NOMO-1 (cell line): ENCODE measurements around the gene TEDC2.
"Not testable (repeated sequence)": the region's sequence is repeated elsewhere in the genome, so short reads cannot be mapped to it uniquely, and the experiment has no call there.

Source experiments
- DNase-seq, 2 experiments: peaks; one replicate each; lab custom pipeline; 2025; ENCODE audit not compliant: unreplicated experiment in 2 of 2; lab: John Stamatoyannopoulos, UW

The TEDC2 gene

GRCh38 chr16:2459647-2460390 is at the start of gene TEDC2:
TSS of gene TEDC2 (plus strand) at chr16:2460109. CDS start at chr16:2460145, 36 bp downstream.
- peak; percentile 95 to 97 for DNase-seq

- DNase-seq, result no peak
These were observed 44.8 kb upstream of the TEDC2 start for GRCh38 chr16:2415085-2415484.

DNA sequence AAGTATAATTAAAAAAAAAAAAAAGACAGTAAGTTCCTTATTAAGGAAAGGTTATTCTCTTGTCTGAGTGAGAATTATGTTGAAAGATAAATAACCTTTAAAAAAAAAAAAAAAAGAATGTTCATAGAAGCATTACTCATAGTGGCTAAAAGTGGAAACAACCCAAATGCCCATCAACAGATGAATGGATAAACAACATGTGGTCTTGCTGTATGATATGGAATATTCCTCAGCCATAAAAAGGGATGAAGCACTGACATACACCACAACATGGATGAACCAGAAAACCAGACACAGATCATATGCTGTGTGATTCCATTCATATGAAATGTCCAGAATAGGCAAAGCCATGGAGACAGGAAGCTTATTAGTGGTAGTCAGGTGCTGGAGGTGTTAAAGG is 39.9 kb upstream of the TEDC2 start:
- no peak for DNase-seq

DNA sequence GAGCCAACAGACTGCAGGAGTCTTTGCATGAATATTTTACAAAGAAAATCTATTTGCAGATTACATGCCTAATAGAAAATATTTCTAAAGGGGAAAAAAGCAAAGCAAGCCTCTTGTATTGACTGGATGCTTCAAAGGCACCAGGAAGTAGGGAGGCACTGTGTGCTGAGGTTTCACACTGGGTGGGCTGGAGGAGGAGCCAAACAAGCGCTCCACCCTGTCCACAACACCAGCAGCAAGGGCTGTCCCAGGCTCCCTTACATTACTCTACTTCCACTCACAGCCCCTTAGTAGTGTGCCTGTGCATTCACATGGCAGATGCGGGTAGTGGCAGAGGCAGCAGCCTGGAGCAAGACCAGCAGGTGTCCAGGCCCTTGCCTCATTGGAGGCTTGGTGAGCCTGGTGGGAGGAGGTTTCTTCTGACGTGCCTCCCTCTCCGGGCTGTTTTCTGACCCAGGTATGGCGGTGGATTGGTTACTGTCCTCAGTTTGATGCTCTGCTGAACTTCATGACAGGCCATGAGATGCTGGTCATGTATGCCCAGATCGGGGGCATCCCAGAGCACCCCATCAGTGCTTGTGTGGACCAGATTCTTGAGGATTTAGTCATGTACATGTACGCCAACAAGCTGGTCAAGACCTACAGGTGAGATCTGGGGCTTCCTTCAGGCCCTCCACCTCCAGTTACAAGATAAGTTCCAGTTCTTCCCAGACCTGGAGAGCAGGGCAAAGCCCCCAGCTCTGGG is 37.6 kb upstream of the TEDC2 start:
- no peak for DNase-seq

GRCh38 chr16:2424061-2425007 is 35.6 kb upstream of the TEDC2 start:
- DNase-seq, result no peak

DNA sequence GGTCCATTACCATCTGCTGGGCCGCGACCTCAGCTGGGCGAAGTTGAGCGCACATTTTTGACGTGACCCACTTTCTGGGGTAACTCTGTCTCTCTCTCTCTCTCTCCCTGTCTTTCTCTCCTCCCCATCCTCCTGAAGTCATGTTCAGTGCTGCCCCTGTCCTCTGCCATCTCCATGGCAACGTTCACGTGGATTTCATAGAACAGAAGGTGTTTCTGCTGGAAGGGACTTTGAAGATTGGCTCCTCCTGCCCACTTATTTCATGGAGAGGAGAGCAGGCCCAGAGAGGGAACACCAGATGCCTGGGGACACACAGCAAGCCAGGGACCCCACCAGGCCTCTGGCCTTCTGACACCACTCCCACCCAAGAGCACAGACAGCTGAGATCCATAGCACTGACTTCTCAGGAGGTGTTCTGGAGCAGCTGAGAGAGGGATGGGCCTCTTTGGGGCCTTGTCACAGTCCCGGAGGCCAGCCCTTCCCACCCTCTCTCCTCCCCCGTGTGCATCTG is 34.8 kb upstream of the TEDC2 start:
- DNase-seq, result no peak

- no peak for DNase-seq
These were observed 34.0 kb upstream of the TEDC2 start for GRCh38 chr16:2425825-2426430.

DNA sequence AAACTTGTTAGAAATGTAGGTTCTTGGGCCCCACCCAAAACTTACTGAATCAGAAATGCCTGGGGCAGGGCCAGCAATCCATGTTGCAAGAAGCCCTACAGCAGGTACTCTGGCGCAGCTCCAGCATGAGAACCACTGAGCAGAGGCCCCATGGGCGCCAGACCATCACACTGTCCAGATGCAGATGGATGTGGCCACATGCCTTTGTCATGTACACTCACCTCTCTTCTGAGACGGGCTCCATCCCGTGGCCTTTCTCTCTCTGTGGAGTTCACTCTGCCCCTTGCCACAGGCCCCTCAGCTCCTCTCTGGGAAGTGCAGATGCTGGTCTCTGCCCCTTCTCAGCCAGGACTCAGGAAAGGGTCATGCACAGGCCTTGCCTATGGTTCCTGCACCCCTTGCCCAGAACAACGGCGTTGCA is 33.0 kb upstream of the TEDC2 start:
- no peak for DNase-seq

DNA sequence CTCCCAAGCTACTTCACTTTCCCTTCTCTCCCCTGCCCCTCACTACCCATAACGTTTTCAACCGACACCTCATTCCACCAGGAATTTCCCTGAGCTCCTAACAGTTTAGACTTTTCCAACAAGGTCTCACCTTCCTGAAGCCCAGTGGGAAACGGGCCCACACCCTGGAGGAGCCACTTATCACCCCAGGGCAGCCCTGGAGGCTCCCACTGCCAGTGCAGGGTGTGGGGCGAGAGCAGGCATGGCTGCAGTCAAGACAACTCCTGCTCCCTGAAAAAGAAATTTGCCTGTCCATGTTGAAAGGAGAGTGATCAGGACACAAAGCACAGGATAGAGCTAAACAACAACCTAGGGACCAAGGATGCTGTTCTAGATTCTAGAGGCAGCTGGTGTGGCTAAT is 32.4 kb upstream of the TEDC2 start:
- no peak for DNase-seq

DNA sequence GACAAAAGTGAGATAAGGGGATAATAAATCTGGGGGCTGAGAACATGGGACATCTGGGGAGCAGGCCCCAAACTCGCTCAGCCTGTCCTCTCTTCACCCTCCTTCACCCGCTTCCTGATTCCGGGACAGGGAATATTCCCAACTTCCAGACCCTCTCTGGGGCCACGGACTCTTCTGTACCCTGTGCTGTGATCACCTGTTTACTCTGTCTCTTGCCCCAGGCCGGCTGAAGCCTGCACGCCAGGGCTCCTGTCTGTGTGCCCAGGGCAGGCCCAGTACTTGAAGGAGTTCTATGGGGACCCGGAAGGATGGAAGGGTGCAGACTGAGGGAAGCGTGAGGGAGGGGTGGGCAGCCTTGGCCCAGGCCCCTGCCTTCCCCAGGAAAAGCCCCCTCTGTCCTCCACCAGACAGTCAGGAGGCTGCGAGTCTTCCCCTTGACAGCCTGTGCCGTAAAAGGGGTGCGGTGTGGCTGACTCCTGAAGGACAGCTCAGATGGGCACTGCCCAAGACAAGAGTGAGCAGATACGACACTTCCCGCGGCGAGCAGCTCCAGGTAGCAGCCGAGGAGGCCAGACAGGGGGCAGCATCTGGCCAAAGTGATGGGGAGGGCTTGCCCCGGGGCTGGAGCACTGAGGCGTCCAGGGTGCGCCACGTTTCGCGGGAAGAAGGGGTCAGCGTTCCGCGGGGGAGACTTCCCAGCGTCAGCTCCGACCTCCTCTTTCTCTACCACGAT is 31.7 kb upstream of the TEDC2 start:
- DNase-seq, result peak; percentile 16 to 37

DNA sequence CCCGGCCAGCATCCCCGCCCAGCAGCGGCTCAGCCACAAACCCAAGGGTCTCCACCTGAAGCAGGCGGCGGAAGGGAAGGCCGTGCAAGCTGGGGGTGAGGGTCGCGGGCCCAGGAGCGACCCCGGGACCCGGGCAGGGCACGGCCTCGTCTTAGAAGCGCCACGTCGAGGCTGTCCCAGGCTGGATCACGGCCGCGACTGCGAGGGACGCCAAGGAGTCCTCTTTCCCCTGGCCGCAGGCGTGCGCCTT is 31.2 kb upstream of the TEDC2 start:
- DNase-seq, result no peak

GRCh38 chr16:2429034-2429770 is 30.7 kb upstream of the TEDC2 start, which contains the start of gene CCNF:
TSS of gene CCNF (plus strand) at chr16:2429447. CDS start at chr16:2429482, 35 bp downstream.
- peak; percentile 89 to 96 for DNase-seq

DNA sequence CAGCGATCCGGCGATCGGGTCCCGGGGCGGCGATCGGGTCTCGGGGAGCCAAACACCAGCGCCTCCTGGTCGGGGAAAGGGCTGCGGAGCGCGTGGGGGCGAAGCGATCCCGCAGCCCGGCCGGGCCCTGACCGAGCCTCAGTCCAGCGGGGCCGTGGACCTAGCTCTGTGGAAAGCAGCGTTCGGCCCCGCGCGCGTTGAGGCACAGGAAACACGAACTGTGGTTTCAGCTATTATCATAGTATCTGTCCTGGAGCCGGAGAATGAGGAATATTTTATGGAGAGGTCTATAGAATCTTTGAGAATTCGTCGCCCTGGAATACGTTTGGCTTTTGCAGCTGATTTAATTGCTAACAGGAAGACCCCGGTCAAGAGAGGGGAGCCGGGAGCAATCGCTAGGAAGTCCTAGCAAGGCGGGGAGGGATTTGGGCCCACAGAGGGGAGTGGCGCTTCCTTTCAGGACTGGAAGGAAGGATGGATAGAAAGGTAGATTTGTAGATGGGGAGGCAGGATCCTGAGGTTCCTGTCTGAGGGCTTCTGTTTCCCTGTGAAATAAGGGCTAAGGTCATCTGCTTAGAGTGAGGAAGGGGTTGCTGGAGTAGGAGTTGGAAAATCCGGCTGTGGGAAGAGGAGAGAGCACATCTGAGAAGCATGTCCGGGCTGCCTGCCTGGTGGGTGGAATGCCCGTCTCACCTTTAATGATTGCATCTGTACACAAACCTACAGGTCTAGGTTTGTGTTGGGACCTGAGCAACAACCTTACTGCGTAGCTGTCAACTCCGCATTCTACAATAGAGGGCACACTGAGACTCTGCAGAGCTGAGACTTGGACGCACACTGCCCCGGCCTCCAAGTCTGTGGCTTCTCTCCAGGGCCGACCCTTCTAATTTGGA is 29.9 kb upstream of the TEDC2 start:
- peak; percentile 4 to 60 for DNase-seq

DNA sequence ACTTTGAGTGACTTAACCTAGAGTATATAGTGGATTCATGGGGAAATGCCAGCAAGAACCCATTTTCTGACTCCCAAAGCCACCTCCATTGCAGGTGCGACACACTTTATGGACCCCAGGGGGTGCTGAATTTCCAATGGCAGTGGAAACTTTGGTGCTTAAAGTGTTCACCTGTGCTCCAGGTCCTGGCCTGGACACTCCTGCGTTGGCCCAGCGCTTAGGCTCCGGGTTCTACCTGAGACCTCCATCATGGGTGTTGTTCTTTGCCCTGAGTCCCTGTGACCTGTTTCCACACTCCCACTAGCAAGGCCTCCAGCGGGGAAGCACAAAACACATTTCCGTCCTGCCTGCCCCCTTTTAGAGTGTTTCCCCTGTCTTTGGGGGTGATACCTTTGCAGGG is 27.6 kb upstream of the TEDC2 start:
- no peak for DNase-seq

- no peak for DNase-seq
These were observed 27.0 kb upstream of the TEDC2 start for GRCh38 chr16:2432801-2433505.

GRCh38 chr16:2435236-2435635 is 24.7 kb upstream of the TEDC2 start:
- DNase-seq, result not testable (repeated sequence)

GRCh38 chr16:2436110-2436509 is 23.8 kb upstream of the TEDC2 start:
- no peak for DNase-seq
